Uterus (tissue), 2 donors: ENCODE measurements around the gene TSACC.

Experiments
- POLR2A ChIP-seq, 2 donors: fragments of 450-650 bp; IDR thresholded peaks; one replicate each; pipeline ENCODE4 v1.6.1; 2016; ENCODE audit warnings: antibody characterized with exemption in 2 of 2, mild to moderate bottlenecking in 1 of 2, moderate library complexity in 1 of 2
- TF ChIP-seq, protein P1 (sequence below), 4 experiments: fragments of 200-600 bp in 2 of 4; fragments of 450-650 bp in 2 of 4; sonication (generic) in 2 of 4; IDR thresholded peaks; one replicate each; pipeline ENCODE4 v1.5.1; 2016 to 2019; ENCODE audit warnings: antibody characterized with exemption in 4 of 4, mild to moderate bottlenecking in 2 of 4, moderate library complexity in 1 of 4

DNA sequence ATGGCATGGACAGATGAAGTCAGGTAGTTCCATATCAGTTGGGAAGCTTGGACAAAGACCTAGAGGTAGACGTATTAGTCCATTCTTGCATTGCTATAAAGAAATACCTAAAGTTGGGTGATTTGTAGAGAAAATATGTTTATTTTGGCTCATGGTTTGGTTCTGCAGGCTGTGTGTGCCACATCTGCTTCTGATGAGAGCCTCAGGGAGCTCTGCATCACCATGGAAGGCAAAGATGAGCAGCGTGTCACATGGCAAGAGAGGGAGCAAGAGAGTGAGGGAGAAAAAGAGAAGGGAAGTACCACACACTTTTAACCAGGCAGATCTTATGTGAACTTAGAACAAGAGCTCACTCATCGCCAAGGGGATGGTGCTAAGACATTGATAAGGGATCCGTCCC, 9.0 kb downstream of the TSACC start:
- TF ChIP-seq, protein P1, sequence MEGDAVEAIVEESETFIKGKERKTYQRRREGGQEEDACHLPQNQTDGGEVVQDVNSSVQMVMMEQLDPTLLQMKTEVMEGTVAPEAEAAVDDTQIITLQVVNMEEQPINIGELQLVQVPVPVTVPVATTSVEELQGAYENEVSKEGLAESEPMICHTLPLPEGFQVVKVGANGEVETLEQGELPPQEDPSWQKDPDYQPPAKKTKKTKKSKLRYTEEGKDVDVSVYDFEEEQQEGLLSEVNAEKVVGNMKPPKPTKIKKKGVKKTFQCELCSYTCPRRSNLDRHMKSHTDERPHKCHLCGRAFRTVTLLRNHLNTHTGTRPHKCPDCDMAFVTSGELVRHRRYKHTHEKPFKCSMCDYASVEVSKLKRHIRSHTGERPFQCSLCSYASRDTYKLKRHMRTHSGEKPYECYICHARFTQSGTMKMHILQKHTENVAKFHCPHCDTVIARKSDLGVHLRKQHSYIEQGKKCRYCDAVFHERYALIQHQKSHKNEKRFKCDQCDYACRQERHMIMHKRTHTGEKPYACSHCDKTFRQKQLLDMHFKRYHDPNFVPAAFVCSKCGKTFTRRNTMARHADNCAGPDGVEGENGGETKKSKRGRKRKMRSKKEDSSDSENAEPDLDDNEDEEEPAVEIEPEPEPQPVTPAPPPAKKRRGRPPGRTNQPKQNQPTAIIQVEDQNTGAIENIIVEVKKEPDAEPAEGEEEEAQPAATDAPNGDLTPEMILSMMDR (IDR thresholded peaks at IDR 0.05), result no peak
- TF ChIP-seq POLR2A (IDR thresholded peaks at IDR 0.05), result no peak
